Ramos (cell line): ENCODE measurements around the gene C13orf42.

Experiments used
- in situ Hi-C: fragments of 300-500 bp; cut with MboI; formaldehyde crosslinking; loops from one replicate; pipeline ENCODE4 v1.14.3; 2022; ENCODE audit warnings: low sequenced_read_pairs; ENCODE audit not compliant: unreplicated experiment

The C13orf42 gene

GRCh38 chr13:51041126-51041525 is 69.9 kb downstream of the C13orf42 start:
- in situ Hi-C loops, result no loop called here

- in situ Hi-C loops, result no loop called here
Measured at GRCh38 chr13:51040431-51040830, 70.6 kb downstream of the C13orf42 start.

GRCh38 chr13:51036418-51036817 is 74.7 kb downstream of the C13orf42 start:
- in situ Hi-C loops, result no loop called here

- in situ Hi-C loops, result no loop called here
Measured at GRCh38 chr13:51035978-51036377, 75.1 kb downstream of the C13orf42 start.

- in situ Hi-C loops, result no loop called here
Measured at GRCh38 chr13:51035469-51035868, 75.6 kb downstream of the C13orf42 start.

- in situ Hi-C loops, result no loop called here
Measured at GRCh38 chr13:51034906-51035305, 76.2 kb downstream of the C13orf42 start.

- in situ Hi-C loops, result no loop called here
Measured at GRCh38 chr13:51033421-51034185, 77.5 kb downstream of the C13orf42 start.

- in situ Hi-C loops, result no loop called here
Measured at GRCh38 chr13:51032831-51033230, 78.2 kb downstream of the C13orf42 start.
